Adrenal gland (tissue), 12 donors: ENCODE data around the gene ZNF816. TPM values are rescaled to one million over a fixed set of nuclear protein-coding genes. Genes with fewer than 3 reads are reported as not detected.
"Not testable (repeated sequence)": the region's sequence is repeated elsewhere in the genome, so short reads cannot be mapped to it uniquely, and the experiment has no call there.

Experiments
- DNase-seq, 7 donors: peaks; one replicate each; pipeline ENCODE4 v3.0.0-alpha.2; 2019 to 2020
- H3K27ac ChIP-seq, 5 donors: fragments of 200-600 bp; sonication (generic) in 4 of 5; 1 replicate in 3 of 5; 2 replicates in 2 of 5; pipeline versions ENCODE4 v1.5.1 to v1.8.0; 2016 to 2020; ENCODE audit warnings: mild to moderate bottlenecking in 1 of 5
- H3K27me3 ChIP-seq: fragments of 200-600 bp; 2 replicates; pipeline ENCODE4 v1.8.0; 2021
- H3K36me3 ChIP-seq, 2 donors: fragments of 200-600 bp; replicated peaks in 1 of 2; 1 replicate in 1 of 2; 2 replicates in 1 of 2; pipeline versions ENCODE4 v1.5.1 to v1.8.0; 2018 to 2022
- H3K4me1 ChIP-seq, 2 donors: fragments of 200-600 bp; replicated peaks in 1 of 2; 1 replicate in 1 of 2; 2 replicates in 1 of 2; pipeline versions ENCODE4 v1.5.1 to v1.8.0; 2018 to 2021
- H3K4me3 ChIP-seq, 4 donors: fragments of 200-600 bp; sonication (generic) in 3 of 4; one replicate each; pipeline ENCODE4 v1.5.1; 2016 to 2018
- H3K9me3 ChIP-seq, 3 donors: fragments of 200-600 bp; sonication (generic) in 1 of 3; replicated peaks in 1 of 3; 1 replicate in 2 of 3; 2 replicates in 1 of 3; pipeline versions ENCODE4 v1.5.1 to v1.8.0; 2016 to 2021
- CTCF ChIP-seq, 6 experiments: fragments of 450-650 bp in 4 of 6; fragments of 200-600 bp in 2 of 6; sonication (generic) in 1 of 6; IDR thresholded peaks; 1 replicate in 5 of 6; 2 replicates in 1 of 6; pipeline versions ENCODE4 v1.5.1 to v1.8.0; 2016 to 2021; ENCODE audit warnings: antibody characterized with exemption in 6 of 6, mild to moderate bottlenecking in 2 of 6, moderate library complexity in 1 of 6
- POLR2A ChIP-seq, 2 donors: fragments of 450-650 bp; IDR thresholded peaks; one replicate each; pipeline ENCODE4 v1.6.1; 2017; ENCODE audit warnings: antibody characterized with exemption in 2 of 2, mild to moderate bottlenecking in 2 of 2, moderate library complexity in 1 of 2
- WGBS, 4 donors: extraction: QIAGEN DNeasy Blood & Tissue Kit in 2 of 4; methylation state at CpG; one replicate each; pipeline versions ENCODE4 v1.1.5 to v1.1.7; 2013 to 2017; 5-methylcytosine and 5-hydroxymethylcytosine counted together
- intact Hi-C, 2 donors: fragments of 100-400 bp; cut with DNase I; formaldehyde crosslinking; loops; one replicate each; pipeline versions ENCODE4 v1.14.1 to v1.15.0; 2022 to 2023
- polyA plus RNA-seq, 3 donors: library from polyadenylated mRNA; stranded (reverse); fragments of 200-250 nt in 2 of 3; fragments of 350-450 nt in 1 of 3; fragmentation: Illumina TruSeq in 1 of 3; extraction: RNeasy Lipid Tissue Mini Kit (QIAGEN cat#74804) in 1 of 3; gene quantifications; one replicate each; pipeline ENCODE4 v1.2.3, GENCODE V29; 2013 to 2014
- total RNA-seq, 9 donors: library from RNA; depleted of rRNA in 4 of 9; stranded (reverse); fragments of >200 nt in 4 of 9; fragments of 120-200 nt in 1 of 9; fragmentation: NEBNext Ultra II Directional in 1 of 9; extraction: Animal tissue kit (Norgen Biotek cat#: 25700) in 1 of 9; gene quantifications; one replicate each; pipeline versions ENCODE4 v1.1.0 to v1.2.4, GENCODE V29; 2013 to 2023
- donor health status: healthy with polysubstance abuse.
- donor health status: Bipolar disorder and iron deficiency.
- donor health status: DM: yes; HTN: yes; CAD: no.
- donor health status: DM: no; HTN: no; CAD: no.
- donor health status: DM: no; HTN: no; CAD: no.
- donor health status: DM: yes; HTN: yes; CAD: no.

Gene ZNF816
- total and polyA plus RNA-seq, 12 donors: 2.3 to 29.3 (median 11.4) TPM

GRCh38 chr19:52941941-52942385 lies 20.7 kb downstream of the ZNF816 start:
- Histone ChIP-seq H3K27me3 (no peaks in the 10 kb centered on the region), H3K4me1 (peaks cover 7 to 8% of the 10 kb centered on the region in 2 donors), H3K36me3 (no peaks in the 10 kb centered on the region), H3K4me3 (peak overlapping the region; percentile 47 to 88 (median 80)), H3K27ac (peak overlapping the region in 4 of 5 donors; percentile 67 to 80 (median 72)), H3K9me3 (peaks cover 0 to 4% (median 0%) of the 10 kb centered on the region in 3 donors)
- TF ChIP-seq CTCF (IDR thresholded peaks at IDR 0.05) (no peak), POLR2A (IDR thresholded peaks at IDR 0.05) (no peak)
- 0 to 1% (median 0%) methylated on average over 26 of the region's 26 CpGs for WGBS, 4 donors
- DNase-seq: peak; percentile 26 to 59 (median 38)
- intact Hi-C loops: no loop called here

- H3K27me3 ChIP-seq, DNase-seq, H3K36me3 ChIP-seq, H3K9me3 ChIP-seq, H3K27ac ChIP-seq, intact Hi-C loops, H3K4me1 ChIP-seq: not testable (repeated sequence)
- 33 to 49% (median 42%) methylated on average over 2 of the region's 2 CpGs for WGBS, 4 donors
- H3K4me3 ChIP-seq: peak overlapping the region in 2 of 4 donors; percentile 47 to 88
Observed at GRCh38 chr19:52941523-52941922, 21.2 kb downstream of the ZNF816 start.

- intact Hi-C loops, H3K27me3 ChIP-seq, H3K27ac ChIP-seq, H3K36me3 ChIP-seq, H3K4me1 ChIP-seq, DNase-seq, H3K9me3 ChIP-seq, H3K4me3 ChIP-seq: not testable (repeated sequence)
- 87 to 93% (median 88%) methylated on average over 5 of the region's 5 CpGs for WGBS, 4 donors
Observed at GRCh38 chr19:52940905-52941304, 21.8 kb downstream of the ZNF816 start.

- H3K27ac ChIP-seq: no peak overlapping the region
- intact Hi-C loops: no loop called here
- 40 to 72% (median 55%) methylated on average over 5 of the region's 5 CpGs for WGBS, 4 donors
- H3K9me3 ChIP-seq: no peaks in the 10 kb centered on the region
- TF ChIP-seq CTCF (IDR thresholded peaks at IDR 0.05): no peak
- TF ChIP-seq POLR2A (IDR thresholded peaks at IDR 0.05): no peak
- no peaks in the 10 kb centered on the region for H3K36me3 ChIP-seq
- peaks cover 7 to 8% of the 10 kb centered on the region in 2 donors for H3K4me1 ChIP-seq
- no peak overlapping the region for H3K4me3 ChIP-seq
- DNase-seq: no peak
- no peaks in the 10 kb centered on the region for H3K27me3 ChIP-seq
Observed at GRCh38 chr19:52938761-52939160, 23.9 kb downstream of the ZNF816 start.

- H3K36me3 ChIP-seq: no peaks in the 10 kb centered on the region
- no peaks in the 10 kb centered on the region for H3K9me3 ChIP-seq
- H3K27ac ChIP-seq: no peak overlapping the region
- no peaks in the 10 kb centered on the region for H3K27me3 ChIP-seq
- no peak for TF ChIP-seq POLR2A (IDR thresholded peaks at IDR 0.05)
- TF ChIP-seq CTCF (IDR thresholded peaks at IDR 0.05): no peak
- H3K4me3 ChIP-seq: no peak overlapping the region
- no peak for DNase-seq
- WGBS, 4 donors: 83 to 91% (median 90%) methylated on average over 7 of the region's 7 CpGs
- intact Hi-C loops: no loop called here
- peaks cover 0 to 4% of the 10 kb centered on the region in 2 donors for H3K4me1 ChIP-seq
Observed at GRCh38 chr19:52936954-52937325, 25.7 kb downstream of the ZNF816 start.
